Activated naive CD8-positive, alpha-beta T cell treated with anti-CD3 and anti-CD28 coated beads, Interleukin-2, amount 10 ng/mL, durations not matched to agents 7 days and 5 days (primary cell): Measurements from ENCODE around the gene CSH2. TPM values are rescaled to one million over a fixed set of nuclear protein-coding genes. Genes with fewer than 3 reads are reported as not detected.
A peak's percentile ranks its signal among the peaks of the same experiment; 100 is the strongest.
"Not testable (repeated sequence)": the region's sequence is repeated elsewhere in the genome, so short reads cannot be mapped to it uniquely, and the experiment has no call there.

Experiments used
- ATAC-seq: fragments of 150-1000 bp; cut with Tn5 transposase; one replicate; pipeline ENCODE4 v1.10.0; 2021; ENCODE audit warnings: low read depth, moderate library complexity
- POLR2A ChIA-PET: fragments of 350-600 bp; sonication (Branson Sonifier 250); formaldehyde crosslinking; loops from one replicate; lab custom pipeline; 2021; ENCODE audit warnings: antibody characterized with exemption; lab: Charles Lee
- DNase-seq: peaks from one replicate; pipeline ENCODE4 v3.0.0; 2021
- H3K27ac Mint-ChIP-seq: one replicate; pipeline ENCODE4 v1.8.0; 2022; ENCODE audit warnings: mild to moderate bottlenecking, mixed read lengths
- H3K27me3 Mint-ChIP-seq: one replicate; pipeline ENCODE4 v1.8.0; 2022; ENCODE audit warnings: mild to moderate bottlenecking, moderate library complexity, mixed read lengths
- H3K36me3 Mint-ChIP-seq: one replicate; pipeline ENCODE4 v1.8.0; 2021; ENCODE audit warnings: mild to moderate bottlenecking, mixed read lengths
- H3K4me1 Mint-ChIP-seq: one replicate; pipeline ENCODE4 v1.8.0; 2021; ENCODE audit warnings: mixed read lengths
- H3K4me3 Mint-ChIP-seq: one replicate; pipeline ENCODE4 v1.8.0; 2022; ENCODE audit warnings: mild to moderate bottlenecking, moderate library complexity, mixed read lengths
- H3K9me3 Mint-ChIP-seq: one replicate; pipeline ENCODE4 v1.8.0; 2021; ENCODE audit warnings: mixed read lengths
- total RNA-seq, 2 experiments: library from RNA; stranded (reverse); gene quantifications; one replicate each; pipeline ENCODE4 v1.2.3, GENCODE V29; 2021

Gene CSH2
- total RNA-seq, 2 experiments from 2014 or later: not detected

- DNase-seq, H3K4me1 Mint-ChIP-seq, H3K27ac Mint-ChIP-seq, H3K4me3 Mint-ChIP-seq, POLR2A ChIA-PET, H3K36me3 Mint-ChIP-seq, H3K9me3 Mint-ChIP-seq: not testable (repeated sequence)
- peak; percentile 72 for ATAC-seq
- peaks cover 30% of the 10 kb centered on the region for H3K27me3 Mint-ChIP-seq
These were observed 15.8 kb upstream of the CSH2 start for GRCh38 chr17:63889026-63889848.

GRCh38 chr17:63885119-63885518 lies 11.6 kb upstream of the CSH2 start:
- ATAC-seq, DNase-seq, POLR2A ChIA-PET, H3K36me3 Mint-ChIP-seq, H3K4me1 Mint-ChIP-seq, H3K27ac Mint-ChIP-seq, H3K4me3 Mint-ChIP-seq, H3K9me3 Mint-ChIP-seq: not testable (repeated sequence)
- H3K27me3 Mint-ChIP-seq: peaks cover 16% of the 10 kb centered on the region

- H3K36me3 Mint-ChIP-seq, ATAC-seq, H3K4me1 Mint-ChIP-seq, H3K27ac Mint-ChIP-seq, H3K4me3 Mint-ChIP-seq, DNase-seq, H3K9me3 Mint-ChIP-seq: not testable (repeated sequence)
- H3K27me3 Mint-ChIP-seq: peaks cover 14% of the 10 kb centered on the region
- POLR2A ChIA-PET: interaction anchor here (1.3 kb wide), 1 partner anchor 34 kb away, joined by 3 read pairs; no protein-coding TSS in a partner anchor
These were observed 9.2 kb upstream of the CSH2 start for GRCh38 chr17:63882626-63883126.

GRCh38 chr17:63881935-63882601 lies 8.6 kb upstream of the CSH2 start, which contains the start of gene GH2:
Gene GH2, minus strand, starts transcription at chr17:63881944. Its CDS starts 143 bp downstream, at chr17:63881801.
- H3K27ac Mint-ChIP-seq: no peak within 1 kb of the TSS

GRCh38 chr17:63881337-63881736 lies 7.9 kb upstream of the CSH2 start:
- H3K4me1 Mint-ChIP-seq, POLR2A ChIA-PET, DNase-seq, H3K4me3 Mint-ChIP-seq, ATAC-seq, H3K27ac Mint-ChIP-seq, H3K36me3 Mint-ChIP-seq, H3K9me3 Mint-ChIP-seq: not testable (repeated sequence)
- peaks cover 11% of the 10 kb centered on the region for H3K27me3 Mint-ChIP-seq

More at GRCh38 chr17:63881935-63882601, 8.6 kb upstream of the CSH2 start, which contains the start of gene GH2:
- DNase-seq (peak; percentile 47), ATAC-seq (peak; percentile 88)
- Mint-ChIP-seq H3K27me3 (peaks cover 13% of the 10 kb centered on the region), H3K36me3 (no peaks in the 10 kb centered on the region), H3K4me1 (peaks cover 1% of the 10 kb centered on the region), H3K9me3 (no peaks in the 10 kb centered on the region), H3K4me3 (no peak within 1 kb of the TSS)
- POLR2A ChIA-PET: no interaction called here

GRCh38 chr17:63880706-63881105 lies 7.2 kb upstream of the CSH2 start:
- ATAC-seq: no peak
- no peak for DNase-seq
- H3K9me3 Mint-ChIP-seq: no peaks in the 10 kb centered on the region
- POLR2A ChIA-PET: no interaction called here
- peaks cover 11% of the 10 kb centered on the region for H3K27me3 Mint-ChIP-seq
- peaks cover 1% of the 10 kb centered on the region for H3K4me1 Mint-ChIP-seq
- H3K4me3 Mint-ChIP-seq: no peak overlapping the region
- H3K36me3 Mint-ChIP-seq: no peaks in the 10 kb centered on the region
- no peak overlapping the region for H3K27ac Mint-ChIP-seq

GRCh38 chr17:63878413-63878812 lies 4.9 kb upstream of the CSH2 start:
- H3K4me3 Mint-ChIP-seq: not testable (repeated sequence)

GRCh38 chr17:63874693-63875092 lies 1.2 kb upstream of the CSH2 start:
- DNase-seq, H3K4me1 Mint-ChIP-seq, POLR2A ChIA-PET, H3K4me3 Mint-ChIP-seq, H3K36me3 Mint-ChIP-seq, H3K9me3 Mint-ChIP-seq, H3K27ac Mint-ChIP-seq, ATAC-seq: not testable (repeated sequence)
- H3K27me3 Mint-ChIP-seq: peaks cover 14% of the 10 kb centered on the region

More at GRCh38 chr17:63878413-63878812, 4.9 kb upstream of the CSH2 start:
- POLR2A ChIA-PET, H3K9me3 Mint-ChIP-seq, H3K27ac Mint-ChIP-seq, H3K36me3 Mint-ChIP-seq, ATAC-seq, DNase-seq, H3K27me3 Mint-ChIP-seq, H3K4me1 Mint-ChIP-seq: not testable (repeated sequence)

- H3K4me3 Mint-ChIP-seq, H3K4me1 Mint-ChIP-seq, ATAC-seq, H3K27ac Mint-ChIP-seq, DNase-seq, H3K36me3 Mint-ChIP-seq, POLR2A ChIA-PET, H3K9me3 Mint-ChIP-seq: not testable (repeated sequence)
- peaks cover 17% of the 10 kb centered on the region for H3K27me3 Mint-ChIP-seq
These were observed 667 bp upstream of the CSH2 start for GRCh38 chr17:63874061-63874626.

GRCh38 chr17:63871646-63872365 lies 1.7 kb downstream of the CSH2 start:
- H3K36me3 Mint-ChIP-seq, H3K4me1 Mint-ChIP-seq, H3K9me3 Mint-ChIP-seq, H3K4me3 Mint-ChIP-seq, ATAC-seq, DNase-seq, POLR2A ChIA-PET, H3K27ac Mint-ChIP-seq: not testable (repeated sequence)
- H3K27me3 Mint-ChIP-seq: peaks cover 19% of the 10 kb centered on the region

GRCh38 chr17:63870292-63870665 lies 3.2 kb downstream of the CSH2 start:
- H3K4me3 Mint-ChIP-seq, H3K9me3 Mint-ChIP-seq, ATAC-seq, H3K4me1 Mint-ChIP-seq, DNase-seq, POLR2A ChIA-PET, H3K27ac Mint-ChIP-seq, H3K36me3 Mint-ChIP-seq: not testable (repeated sequence)
- H3K27me3 Mint-ChIP-seq: peaks cover 19% of the 10 kb centered on the region

GRCh38 chr17:63869491-63870291 lies 3.8 kb downstream of the CSH2 start:
- H3K27me3 Mint-ChIP-seq: peaks cover 19% of the 10 kb centered on the region
- DNase-seq, H3K36me3 Mint-ChIP-seq, ATAC-seq, H3K9me3 Mint-ChIP-seq, H3K4me1 Mint-ChIP-seq, H3K27ac Mint-ChIP-seq, POLR2A ChIA-PET, H3K4me3 Mint-ChIP-seq: not testable (repeated sequence)
